GM19397 (cell line): ENCODE results near the gene SLC39A13.

Source experiments
- ATAC-seq: cut with Tn5 transposase; IDR thresholded peaks from one replicate; pipeline ENCODE4 v1.9.1; 2021; ENCODE audit warnings: mild to moderate bottlenecking, moderate library complexity; ENCODE audit not compliant: unreplicated experiment

Gene SLC39A13

DNA sequence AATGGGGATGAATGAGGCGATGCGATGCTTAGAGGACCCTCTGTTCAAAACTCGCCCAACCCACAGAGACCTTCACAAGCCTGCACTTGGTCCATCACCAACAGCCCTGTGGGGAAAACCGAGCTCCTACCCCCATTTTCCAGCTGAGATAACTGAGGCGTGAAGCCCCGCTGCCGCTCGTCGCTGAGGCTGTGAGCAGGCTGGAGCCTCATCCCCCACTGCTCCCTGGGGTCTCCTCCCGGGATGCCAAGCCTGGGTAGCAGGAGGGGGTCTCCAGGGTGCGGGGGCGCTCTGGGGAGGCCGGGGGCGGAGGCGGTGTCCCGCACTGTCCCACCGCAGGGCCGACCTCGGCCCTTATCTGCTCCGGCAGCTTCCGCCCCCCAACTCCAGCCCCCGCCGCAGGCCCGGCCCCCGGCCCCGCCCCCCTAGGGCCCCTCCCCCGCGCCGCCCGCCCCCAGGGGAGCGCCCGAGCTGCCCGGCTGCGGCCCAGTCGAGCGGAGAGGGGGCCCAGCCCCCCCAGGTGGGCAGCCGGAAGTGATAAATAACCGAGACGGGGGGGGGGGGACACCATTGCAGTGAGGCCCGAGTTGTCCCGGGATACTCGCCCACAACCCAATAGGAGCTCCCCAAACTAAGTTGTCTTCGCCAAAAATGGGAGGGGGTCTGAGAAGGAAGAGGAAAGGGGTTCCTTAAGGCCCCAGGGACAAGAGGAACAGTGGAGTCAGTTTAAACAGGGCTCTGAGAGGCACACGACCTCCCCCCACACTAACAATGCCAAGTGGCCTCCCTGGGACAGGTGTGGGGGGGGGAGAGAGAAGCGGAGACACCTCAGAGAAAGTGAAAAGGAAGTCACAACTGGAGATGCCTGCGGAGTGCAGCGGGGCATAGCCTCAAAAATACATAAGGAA is 8.3 kb upstream of the SLC39A13 start:
- ATAC-seq = peak; percentile 47

- ATAC-seq = peak; percentile 72
These were observed 7.6 kb upstream of the SLC39A13 start for GRCh38 chr11:47400768-47401279.

- no peak for ATAC-seq
These were observed 5.3 kb upstream of the SLC39A13 start for GRCh38 chr11:47403135-47403534.

DNA sequence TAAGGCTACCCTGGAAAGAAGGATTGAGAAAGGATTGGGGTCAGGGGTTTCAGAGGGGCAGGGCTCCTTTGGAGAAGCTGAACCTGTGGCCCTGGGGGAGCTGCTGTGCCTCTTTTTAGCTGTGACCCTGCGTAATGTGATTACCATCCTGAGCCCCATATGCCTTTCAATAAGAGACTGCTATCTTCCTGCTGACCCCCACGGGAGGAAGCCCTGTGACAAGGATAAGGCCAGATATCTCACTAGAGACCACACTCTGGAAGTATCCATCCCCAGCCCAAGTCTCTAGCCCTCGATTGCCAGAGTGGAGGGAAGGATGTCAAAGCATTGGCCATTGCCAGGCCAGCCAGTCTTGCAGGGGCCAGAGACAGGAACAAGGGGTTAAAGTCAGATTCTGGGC is 4.8 kb upstream of the SLC39A13 start:
- ATAC-seq = no peak

DNA sequence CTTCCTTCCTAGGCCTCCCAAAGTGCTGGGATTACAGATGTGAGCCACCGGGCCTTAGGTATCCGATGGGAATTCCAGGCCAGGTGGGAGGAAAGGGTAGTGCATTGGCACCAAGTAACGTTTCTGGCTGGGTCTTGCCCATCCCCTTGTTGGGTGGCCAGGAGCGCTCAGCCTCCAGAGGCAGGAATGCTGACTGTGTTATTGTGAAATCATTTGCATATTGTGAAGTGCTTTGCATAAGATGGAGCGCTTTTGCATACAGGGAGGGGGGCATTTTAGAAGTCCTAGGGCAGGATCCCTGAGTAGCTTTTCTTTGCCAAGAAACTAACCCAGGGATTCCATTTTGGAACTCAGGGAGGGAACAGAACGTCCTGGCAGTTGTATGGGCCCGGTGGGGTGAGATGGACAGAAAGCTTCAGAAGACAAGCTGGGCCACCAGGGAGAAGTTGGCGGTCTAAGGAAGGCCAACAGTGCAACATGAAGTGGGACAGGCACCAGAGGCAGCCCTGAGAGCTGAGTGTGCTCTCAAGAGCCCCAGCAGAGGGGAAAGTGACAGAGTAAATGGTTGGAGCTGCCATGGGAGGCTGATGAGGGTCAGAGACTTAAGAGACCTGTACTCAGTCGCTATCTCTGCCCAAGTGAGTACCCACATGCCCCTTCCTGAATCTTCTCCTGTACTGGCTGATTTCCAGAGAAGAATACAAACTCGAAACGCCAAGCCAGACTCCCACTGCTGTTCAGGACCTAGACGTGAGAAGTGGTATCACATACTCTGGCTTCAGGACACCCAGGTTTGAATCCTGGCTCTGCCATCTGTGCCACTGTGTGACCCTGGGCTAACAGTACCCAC is 1.3 kb upstream of the SLC39A13 start:
- no peak for ATAC-seq

DNA sequence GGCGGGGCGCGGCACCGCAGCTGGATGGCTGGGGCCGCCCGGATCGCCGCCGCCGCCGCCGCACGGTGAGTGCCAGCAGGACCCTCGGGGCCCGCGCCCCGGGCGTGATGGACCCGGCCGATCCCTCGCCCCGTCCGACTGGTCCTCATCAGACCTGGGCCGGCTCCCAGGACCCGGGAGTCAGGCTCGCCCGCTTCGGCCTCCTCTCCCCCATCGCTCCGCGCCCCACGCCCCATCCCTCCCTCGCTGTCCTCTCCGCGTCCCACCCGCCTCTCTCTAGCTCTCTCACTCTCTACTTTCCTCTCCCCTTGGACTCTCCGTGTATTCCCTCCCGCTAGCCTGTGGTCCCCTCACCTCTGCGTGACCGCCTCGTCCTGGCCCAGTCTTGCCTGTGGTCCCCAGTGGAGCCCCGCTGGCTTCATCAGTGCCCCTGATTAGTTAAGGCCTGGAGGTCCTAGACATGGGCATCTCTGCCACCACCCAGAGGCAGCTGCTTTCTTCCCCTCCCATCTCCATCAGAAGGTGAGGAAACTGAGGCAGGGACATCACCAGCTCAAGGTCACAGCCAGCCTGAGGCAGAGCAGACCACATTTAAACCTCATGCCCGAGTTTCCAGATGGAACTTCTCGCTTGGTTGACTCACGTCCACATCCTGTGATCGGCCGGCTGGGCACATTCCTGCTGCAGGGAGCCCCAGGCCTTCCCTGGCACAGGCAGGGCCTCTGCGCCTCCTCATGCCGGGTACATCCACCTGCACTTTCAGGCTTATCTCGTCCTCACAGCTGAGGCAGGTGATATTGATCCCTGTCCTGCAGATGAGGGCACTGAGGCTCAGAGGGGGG is 429 bp downstream of the SLC39A13 start:
- no peak for ATAC-seq

DNA sequence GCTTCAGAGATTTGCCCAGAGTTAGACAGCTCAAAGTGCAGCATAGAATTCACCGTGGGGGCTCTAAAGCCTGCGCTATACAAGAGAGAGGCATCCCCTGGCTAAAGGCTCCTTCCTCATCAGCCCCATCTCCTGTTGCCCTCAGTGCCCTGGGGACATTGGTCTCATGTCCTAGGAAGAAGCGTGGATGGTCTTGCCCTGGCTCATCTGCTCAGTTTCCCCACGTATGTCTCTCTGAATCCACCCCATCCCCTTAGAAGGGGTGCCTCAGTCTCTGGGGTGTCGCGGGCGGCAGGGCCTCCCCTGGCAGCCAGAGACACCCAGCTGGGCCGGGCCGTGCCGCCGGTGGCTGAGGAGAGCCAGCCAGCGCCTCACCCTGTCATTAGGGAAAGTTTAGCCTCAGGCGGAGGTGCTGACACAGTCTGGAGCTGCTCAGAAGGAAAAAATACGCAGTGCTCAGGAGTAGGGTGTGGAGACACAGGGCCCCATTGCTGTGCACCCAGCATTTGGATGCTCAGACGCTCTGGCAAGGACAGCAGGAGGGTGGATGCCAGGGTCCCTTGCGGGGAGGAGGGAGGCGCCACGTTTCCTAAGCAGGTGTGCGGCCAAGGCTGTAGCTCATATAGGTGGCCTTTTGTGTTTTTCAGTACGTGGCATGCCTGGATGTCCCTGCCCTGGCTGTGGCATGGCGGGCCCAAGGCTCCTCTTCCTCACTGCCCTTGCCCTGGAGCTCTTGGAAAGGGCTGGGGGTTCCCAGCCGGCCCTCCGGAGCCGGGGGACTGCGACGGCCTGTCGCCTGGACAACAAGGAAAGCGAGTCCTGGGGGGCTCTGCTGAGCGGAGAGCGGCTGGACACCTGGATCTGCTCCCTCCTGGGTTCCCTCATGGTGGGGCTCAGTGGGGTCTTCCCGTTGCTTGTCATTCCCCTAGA is 1.3 kb downstream of the SLC39A13 start:
- no peak for ATAC-seq

GRCh38 chr11:47410370-47411264 is 2.2 kb downstream of the SLC39A13 start:
- no peak for ATAC-seq

DNA sequence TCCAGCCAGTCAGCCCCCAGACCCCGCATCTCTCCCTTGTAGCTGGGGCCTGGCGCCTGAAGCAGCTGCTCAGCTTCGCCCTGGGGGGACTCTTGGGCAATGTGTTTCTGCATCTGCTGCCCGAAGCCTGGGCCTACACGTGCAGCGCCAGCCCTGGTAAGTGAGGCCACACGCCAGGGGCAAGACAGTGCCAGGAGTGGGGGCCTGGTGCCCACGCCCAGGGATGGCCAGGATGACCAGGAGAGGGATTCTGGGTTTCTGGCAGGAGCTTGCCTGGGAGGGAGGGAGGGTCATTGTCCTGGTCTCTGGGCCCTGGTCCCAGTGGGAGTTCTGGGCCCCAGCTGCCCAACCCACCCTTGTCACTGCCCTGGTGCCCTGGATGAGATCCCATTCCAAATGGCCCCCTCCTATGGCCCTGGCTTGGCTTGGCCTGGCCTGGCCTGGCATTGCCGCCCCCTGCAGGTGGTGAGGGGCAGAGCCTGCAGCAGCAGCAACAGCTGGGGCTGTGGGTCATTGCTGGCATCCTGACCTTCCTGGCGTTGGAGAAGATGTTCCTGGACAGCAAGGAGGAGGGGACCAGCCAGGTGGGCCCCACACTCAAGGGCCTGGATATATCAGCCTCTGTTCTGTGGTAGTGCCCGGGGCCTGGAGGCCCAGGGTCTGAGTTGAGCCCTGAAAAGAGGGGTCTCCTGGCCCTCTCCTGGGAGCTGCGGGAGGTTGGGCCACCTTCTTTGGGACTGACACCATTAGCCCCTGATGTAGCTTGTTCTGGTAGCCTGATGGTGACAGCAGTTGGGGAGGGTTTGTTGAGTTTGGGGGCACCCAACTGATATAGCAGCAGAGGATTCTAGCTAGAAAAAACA is 3.7 kb downstream of the SLC39A13 start:
- no peak for ATAC-seq

DNA sequence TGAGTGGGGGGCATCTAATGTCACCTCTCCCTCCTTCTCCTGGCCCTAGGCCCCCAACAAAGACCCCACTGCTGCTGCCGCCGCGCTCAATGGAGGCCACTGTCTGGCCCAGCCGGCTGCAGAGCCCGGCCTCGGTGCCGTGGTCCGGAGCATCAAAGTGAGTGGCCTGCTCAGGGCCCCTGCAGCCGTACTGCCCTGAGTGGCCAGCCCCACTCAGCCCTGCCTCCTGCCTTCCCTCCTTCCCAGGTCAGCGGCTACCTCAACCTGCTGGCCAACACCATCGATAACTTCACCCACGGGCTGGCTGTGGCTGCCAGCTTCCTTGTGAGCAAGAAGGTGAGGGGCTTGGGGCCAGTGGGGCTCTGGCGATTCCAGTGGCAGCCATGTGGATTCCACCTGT is 5.0 kb downstream of the SLC39A13 start:
- no peak for ATAC-seq

- ATAC-seq = no peak
These were observed 5.7 kb downstream of the SLC39A13 start for GRCh38 chr11:47413908-47414684.

DNA sequence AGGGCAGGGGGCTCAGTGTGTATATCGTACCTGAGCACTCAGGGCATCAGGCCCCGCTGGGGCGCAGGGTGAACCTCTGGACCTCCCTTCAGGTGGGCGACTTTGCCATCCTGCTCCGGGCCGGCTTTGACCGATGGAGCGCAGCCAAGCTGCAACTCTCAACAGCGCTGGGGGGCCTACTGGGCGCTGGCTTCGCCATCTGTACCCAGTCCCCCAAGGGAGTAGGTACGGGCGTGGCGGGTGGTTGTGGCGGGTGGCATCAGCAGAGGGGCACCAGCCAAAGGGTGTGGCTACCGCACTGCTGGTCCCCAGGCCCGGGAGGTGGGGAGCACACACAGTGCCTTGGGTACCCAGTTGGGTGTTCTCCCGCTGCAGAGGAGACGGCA is 6.3 kb downstream of the SLC39A13 start:
- no peak for ATAC-seq

DNA sequence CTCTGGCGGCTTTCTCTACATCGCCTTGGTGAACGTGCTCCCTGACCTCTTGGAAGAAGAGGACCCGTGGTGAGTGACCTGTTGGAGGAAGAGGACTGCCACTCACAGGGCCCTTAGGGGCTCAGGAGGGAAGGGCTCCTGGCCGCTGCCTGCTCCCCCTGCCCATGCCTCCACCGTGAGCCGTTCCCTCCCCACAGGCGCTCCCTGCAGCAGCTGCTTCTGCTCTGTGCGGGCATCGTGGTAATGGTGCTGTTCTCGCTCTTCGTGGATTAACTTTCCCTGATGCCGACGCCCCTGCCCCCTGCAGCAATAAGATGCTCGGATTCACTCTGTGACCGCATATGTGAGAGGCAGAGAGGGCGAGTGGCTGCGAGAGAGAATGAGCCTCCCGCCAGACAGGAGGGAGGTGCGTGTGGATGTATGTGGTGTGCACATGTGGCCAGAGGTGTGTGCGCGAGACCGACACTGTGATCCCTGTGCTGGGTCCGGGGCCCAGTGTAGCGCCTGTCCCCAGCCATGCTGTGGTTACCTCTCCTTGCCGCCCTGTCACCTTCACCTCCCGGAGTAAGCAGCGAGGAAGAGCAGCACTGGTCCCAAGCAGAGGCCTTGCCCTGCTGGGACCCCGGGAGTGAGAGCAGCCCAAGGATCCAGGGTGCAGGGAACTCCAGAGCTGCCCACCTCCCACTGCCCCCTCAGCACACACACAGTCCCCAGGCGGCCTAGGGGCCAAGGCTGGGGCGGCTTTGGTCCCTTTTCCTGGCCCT is 6.9 kb downstream of the SLC39A13 start:
- no peak for ATAC-seq

DNA sequence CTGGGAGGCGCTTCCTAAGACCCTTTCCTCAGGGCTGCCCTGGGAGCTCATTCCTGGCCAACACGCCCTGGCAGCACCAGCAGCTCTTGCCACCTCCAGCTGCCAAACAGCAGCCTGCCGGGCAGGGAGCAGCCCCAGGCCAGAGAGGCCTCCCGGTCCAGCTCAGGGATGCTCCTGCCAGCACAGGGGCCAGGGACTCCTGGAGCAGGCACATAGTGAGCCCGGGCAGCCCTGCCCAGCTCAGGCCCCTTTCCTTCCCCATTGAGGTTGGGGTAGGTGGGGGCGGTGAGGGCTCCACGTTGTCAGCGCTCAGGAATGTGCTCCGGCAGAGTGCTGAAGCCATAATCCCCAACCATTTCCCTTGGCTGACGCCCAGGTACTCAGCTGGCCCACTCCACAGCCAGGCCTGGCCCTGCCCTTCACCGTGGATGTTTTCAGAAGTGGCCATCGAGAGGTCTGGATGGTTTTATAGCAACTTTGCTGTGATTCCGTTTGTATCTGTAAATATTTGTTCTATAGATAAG is 7.6 kb downstream of the SLC39A13 start:
- no peak for ATAC-seq

DNA sequence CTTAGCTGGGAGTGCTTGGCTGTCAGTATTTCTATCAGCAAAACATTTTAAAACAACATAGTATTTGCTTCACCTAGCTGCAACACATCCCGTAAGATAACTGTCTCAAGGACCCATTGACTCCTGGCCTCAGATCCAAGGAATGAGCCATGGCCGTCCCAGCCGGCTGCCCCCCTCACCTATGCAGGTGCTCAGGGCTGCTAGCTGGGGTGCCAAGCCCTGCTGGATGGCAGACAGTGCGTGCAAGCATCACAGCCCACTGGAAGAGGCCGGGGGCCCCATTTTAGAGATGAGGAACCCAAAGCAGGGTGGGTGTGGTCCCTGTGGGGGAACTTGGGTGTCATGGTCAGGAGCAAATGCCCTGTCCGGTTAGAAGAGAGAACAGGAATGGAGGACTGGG is 9.3 kb downstream of the SLC39A13 start:
- ATAC-seq = no peak
